Peyer's patch (tissue), 4 donors: ENCODE data around the gene OCA2.

ENCODE experiments used
- POLR2A ChIP-seq, 2 donors: fragments of 450-650 bp; IDR thresholded peaks; one replicate each; pipeline ENCODE4 v1.5.1; 2017; ENCODE audit warnings: antibody characterized with exemption in 2 of 2, mild to moderate bottlenecking in 2 of 2, moderate library complexity in 2 of 2
- TF ChIP-seq, protein P1 (sequence below), 6 experiments: fragments of 450-650 bp in 4 of 6; fragments of 200-600 bp in 2 of 6; sonication (generic) in 1 of 6; IDR thresholded peaks; one replicate each; pipeline ENCODE4 v1.5.1; 2017 to 2019; ENCODE audit warnings: antibody characterized with exemption in 6 of 6, mild to moderate bottlenecking in 3 of 6, moderate library complexity in 1 of 6

DNA sequence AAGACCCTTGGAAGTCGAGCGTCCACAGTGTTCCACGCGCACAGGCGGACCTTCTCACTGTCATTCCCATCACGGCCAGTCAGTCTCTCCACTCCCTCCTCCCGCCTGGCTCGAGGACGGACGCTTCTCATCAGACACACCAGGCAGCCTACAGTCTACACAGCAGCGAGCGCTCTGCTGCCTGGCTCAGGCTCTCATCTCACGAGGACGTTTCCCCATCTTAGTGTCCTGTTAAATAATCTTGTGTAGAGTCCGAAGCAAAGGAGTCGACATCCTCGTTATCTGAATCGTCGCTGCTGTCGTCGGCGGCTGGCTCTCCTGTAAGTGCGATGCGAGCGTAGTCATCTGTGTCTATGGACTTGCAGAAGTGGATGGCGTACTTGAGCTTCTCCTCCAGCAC, 12.4 kb upstream of the OCA2 start:
- TF ChIP-seq POLR2A (IDR thresholded peaks at IDR 0.05): no peak
- TF ChIP-seq, protein P1, sequence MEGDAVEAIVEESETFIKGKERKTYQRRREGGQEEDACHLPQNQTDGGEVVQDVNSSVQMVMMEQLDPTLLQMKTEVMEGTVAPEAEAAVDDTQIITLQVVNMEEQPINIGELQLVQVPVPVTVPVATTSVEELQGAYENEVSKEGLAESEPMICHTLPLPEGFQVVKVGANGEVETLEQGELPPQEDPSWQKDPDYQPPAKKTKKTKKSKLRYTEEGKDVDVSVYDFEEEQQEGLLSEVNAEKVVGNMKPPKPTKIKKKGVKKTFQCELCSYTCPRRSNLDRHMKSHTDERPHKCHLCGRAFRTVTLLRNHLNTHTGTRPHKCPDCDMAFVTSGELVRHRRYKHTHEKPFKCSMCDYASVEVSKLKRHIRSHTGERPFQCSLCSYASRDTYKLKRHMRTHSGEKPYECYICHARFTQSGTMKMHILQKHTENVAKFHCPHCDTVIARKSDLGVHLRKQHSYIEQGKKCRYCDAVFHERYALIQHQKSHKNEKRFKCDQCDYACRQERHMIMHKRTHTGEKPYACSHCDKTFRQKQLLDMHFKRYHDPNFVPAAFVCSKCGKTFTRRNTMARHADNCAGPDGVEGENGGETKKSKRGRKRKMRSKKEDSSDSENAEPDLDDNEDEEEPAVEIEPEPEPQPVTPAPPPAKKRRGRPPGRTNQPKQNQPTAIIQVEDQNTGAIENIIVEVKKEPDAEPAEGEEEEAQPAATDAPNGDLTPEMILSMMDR (IDR thresholded peaks at IDR 0.05): no peak
